ENCODE measurements around the gene RCN1.

DNA sequence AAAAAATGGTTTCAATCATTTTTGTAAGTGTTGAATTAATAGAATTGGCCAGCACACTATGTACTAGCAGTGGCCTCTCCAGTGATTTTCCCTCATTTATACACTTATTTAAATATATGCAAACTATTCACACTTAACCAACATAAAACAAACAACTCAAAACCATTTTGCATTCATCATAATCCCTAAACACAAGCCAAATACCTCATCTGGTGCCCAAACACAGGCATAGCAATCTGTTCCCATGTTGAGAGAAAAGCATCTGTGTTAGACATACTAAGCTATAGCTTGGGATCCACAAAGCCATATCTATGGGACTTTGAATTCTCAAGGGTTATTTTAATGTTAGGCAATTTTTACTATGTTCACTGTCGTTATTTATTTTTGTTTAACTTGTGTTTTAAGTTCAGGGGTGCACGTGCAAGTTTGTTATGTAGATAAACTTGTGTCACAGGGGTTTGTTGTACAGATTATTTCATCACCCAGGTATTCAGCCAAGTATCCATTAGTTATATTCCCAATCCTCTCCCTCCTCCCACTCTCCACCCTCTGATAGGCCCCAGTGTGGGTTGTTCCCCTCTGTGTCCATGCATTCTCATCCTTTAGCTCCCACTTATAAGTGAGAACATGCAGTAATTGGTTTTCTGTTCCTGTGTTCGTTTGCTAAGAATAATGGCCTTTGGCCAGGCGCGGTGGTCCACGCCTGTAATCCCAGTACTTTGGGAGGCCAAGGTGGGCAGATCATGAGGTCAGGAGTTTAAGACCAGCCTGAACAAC is 31.0 kb upstream of the RCN1 start:
- TF ChIP-seq GATA3 (IDR thresholded peaks at IDR 0.05; ENCODE audit: low read depth, low read length) = no peak
- no peak for TF ChIP-seq GATA2 (IDR thresholded peaks at IDR 0.05; ENCODE audit: low read depth, low read length)
